Measurements from ENCODE around the gene BMPR2. TPM values are rescaled to one million over a fixed set of nuclear protein-coding genes. Genes with fewer than 3 reads are reported as not detected.

Gene BMPR2
- total and polyA plus RNA-seq, 2 of the 8 experiments (the other 6 are each of a cell fraction or from before 2014, with no cell fraction given), result 5.5 to 19.8 TPM

- TF ChIP-seq KDM4A (IDR thresholded peaks at IDR 0.05; ENCODE audit: low read depth, low read length, severe bottlenecking), result peak; percentile 13
- TF ChIP-seq CHD2 (IDR thresholded peaks at IDR 0.05; ENCODE audit: low read length), result no peak
- no peak; the same call in 1 of the 2 replicates for TF ChIP-seq TEAD4 (IDR thresholded peaks at IDR 0.05; ENCODE audit: low read depth, low read length)
- no peak for TF ChIP-seq FOSL1 (IDR thresholded peaks at IDR 0.05; ENCODE audit: insufficient read depth, low read depth, low read length)
- TF ChIP-seq GABPA (IDR thresholded peaks at IDR 0.05; ENCODE audit: borderline replicate concordance, insufficient read depth, low read length), result no peak
- TF ChIP-seq CBX5 (IDR thresholded peaks at IDR 0.05; ENCODE audit: low read depth, low read length), result no peak
- TF ChIP-seq CTCF (IDR thresholded peaks at IDR 0.05; ENCODE audit: control extremely low read depth in 1 of 3, insufficient read depth in 1 of 3, low read depth in 1 of 3, low read length in 3 of 3), result no peak
- TF ChIP-seq BCL11A (IDR thresholded peaks at IDR 0.05; ENCODE audit: low read depth in 2 of 2, low read length in 2 of 2), result no peak
These were observed at the start of gene BMPR2 (continued) for GRCh38 chr2:202375609-202376408.
